ENCODE measurements around the gene AQP2.

- TF ChIP-seq CTCF (conservative IDR thresholded peaks at IDR 0.05) (no peak; the same call in 1 of the 2 replicates), ZFX (IDR thresholded peaks at IDR 0.05) (no peak)
Observed at GRCh38 chr12:49974231-49974675, 23.7 kb downstream of the AQP2 start.

Measured in C4-2B (cell line).